GM19035 (cell line): ENCODE data around the gene RPS6KL1.
"Not testable (repeated sequence)": the region's sequence is repeated elsewhere in the genome, so short reads cannot be mapped to it uniquely, and the experiment has no call there.

ENCODE experiments used
- ATAC-seq: cut with Tn5 transposase; IDR thresholded peaks from one replicate; pipeline ENCODE4 v1.9.1; 2021; ENCODE audit not compliant: unreplicated experiment

The RPS6KL1 gene

DNA sequence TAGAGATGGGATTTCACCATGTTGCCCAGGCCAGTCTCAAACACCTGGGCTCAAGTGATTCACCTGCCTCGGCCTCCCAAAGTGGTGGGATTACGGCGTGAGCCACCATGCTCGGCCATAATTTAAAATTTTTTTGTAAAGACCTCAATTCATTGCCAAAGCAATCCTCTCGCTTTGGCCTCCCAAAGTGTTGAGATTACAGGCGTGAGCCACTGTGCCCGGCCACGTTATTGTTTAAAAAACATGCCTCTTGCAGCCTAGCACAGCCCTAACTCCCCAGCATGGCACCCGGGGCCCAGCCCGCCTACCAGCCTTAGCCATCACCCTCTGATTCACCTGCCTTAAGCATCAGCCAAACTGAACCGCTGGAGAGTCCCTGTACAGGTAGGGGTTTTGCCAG lies 13.1 kb upstream of the RPS6KL1 start:
- ATAC-seq: no peak

DNA sequence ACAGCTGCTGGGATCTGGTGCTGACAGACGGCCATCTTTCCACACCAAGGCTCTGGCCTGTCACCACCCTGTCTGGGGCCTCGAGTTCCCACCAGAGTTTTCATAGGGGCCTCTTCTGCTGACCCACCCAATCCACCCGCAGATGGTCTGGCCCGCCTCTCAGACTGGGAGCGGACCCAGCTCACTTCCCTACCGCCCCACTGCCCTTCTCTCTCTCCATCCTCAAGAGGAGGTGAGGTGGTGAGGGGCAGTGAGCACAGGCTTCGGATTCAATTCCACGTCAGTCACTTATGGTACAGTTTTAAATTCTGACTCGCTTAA lies 12.3 kb upstream of the RPS6KL1 start:
- no peak for ATAC-seq

DNA sequence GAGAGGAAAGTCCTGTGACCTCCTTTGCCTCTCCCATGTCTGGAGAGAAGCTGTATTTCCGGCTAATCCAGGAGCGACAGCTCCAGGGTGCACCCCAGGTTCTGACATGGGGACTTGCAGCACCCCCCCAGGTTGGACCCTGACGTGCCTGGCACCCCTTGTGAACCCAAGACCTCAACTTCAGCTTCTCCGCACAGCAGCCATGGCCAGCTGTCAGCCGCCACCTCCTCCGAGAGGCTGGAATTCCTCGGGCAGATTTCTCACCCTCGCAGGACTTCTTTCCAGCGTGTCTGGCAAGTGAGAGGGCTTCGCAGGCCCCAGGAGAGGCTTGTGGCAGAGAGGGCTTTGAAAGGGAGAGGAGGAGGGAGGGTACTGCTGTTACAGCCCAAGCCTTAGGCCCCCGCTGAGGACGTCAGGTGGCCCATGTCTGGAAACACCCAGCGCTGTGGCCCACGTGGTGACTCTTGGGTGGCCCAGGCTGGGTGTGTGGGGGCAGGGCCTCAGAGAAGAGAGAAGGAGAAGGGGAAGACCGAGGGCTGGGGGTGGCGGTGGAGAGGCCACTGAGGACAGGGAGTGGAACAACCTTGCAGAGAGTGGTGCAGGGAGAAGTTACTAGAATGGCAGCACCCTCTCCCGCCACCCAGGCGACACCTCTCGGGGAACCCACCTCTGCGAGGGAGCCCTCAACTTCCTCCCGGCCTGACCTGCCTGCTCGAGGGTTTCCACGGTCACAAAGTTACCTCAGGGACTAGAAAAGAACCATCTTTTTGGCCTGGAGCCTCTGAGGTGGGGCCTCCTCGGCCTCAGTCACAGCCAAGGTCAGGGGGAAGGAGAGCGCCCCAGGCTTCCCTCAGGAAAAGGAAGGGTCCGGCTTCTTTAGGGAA lies 11.7 kb upstream of the RPS6KL1 start:
- no peak for ATAC-seq

DNA sequence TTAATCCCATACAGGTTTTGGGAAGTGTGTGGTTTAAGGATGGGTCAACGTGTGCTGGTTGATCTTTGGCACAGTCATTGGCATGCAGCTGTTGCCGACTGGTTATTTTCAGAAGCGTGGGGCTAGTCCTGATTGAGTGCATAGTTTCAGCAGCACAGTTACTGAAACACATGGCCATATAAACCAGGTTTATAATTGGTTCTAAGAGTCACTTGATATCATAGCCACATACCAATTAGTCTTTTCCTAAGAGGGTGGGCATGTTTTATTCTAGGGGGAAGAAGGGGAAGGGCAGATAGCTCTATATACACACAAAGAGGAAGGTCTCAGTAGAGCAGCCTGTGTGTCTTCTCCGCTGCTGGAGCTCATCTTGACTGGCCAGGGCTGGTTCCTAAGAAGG lies 11.0 kb upstream of the RPS6KL1 start:
- no peak for ATAC-seq

DNA sequence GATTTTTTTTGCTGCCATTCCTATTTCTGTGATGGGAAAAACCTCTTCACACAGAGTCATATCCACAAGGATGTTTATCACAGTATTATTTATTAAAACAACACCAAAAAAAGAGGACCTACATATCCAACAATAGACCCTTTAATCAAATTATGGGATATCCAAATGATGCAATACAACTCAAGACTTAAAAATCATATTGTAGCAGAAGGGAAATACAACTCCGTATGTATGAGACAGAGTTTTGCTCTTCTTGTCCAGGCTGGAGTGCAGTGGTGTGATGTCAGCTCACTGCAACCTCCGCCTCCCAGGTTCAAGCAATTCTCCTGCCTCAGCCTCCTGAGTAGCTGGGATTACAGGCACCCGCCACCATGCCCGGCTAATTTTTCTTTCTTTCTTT lies 9.9 kb upstream of the RPS6KL1 start:
- ATAC-seq: not testable (repeated sequence)

DNA sequence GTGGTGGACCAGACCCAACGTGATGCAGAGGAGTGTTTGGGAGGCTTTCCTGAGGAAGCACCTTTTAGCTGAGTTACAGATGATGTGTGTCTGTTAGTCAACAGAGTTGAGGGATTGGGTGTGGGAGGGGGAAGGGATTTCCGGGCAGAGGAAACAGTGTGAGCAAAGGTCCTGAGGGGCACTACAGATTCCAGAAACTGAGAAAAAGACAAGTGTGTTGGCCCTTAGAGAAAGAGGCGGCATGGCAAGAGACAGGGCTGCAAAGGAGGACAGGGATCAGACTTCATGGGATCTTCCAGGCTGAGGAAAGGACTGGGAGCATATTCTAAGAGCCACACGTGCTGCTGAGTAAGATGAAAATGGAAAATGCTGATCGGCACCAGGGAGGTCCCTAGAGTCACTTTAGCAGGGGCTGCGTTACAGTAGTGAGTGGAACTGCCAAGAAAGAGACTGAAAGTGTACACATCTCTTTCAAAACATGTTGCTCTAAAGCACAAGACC lies 9.4 kb upstream of the RPS6KL1 start:
- ATAC-seq: no peak

DNA sequence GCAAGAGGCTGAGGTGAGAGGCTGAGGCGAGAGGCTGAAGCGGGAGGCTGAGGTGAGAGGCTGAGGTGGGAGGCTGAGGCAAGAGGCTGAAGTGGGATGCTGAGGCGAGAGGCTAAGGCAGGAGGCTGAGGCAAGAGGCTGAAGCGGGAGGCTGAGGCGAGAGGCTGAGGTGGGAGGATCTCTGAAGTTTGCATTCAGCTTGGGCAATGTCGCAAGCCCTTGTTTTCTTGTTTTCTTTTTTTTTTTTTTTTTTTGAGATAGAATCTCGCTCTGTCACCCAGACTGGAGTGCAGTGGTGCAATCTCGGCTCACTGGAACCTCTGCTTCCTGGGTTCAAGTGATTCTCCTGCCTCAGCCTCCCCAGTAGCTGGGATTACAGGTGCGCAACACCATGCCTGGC lies 8.7 kb upstream of the RPS6KL1 start:
- not testable (repeated sequence) for ATAC-seq

DNA sequence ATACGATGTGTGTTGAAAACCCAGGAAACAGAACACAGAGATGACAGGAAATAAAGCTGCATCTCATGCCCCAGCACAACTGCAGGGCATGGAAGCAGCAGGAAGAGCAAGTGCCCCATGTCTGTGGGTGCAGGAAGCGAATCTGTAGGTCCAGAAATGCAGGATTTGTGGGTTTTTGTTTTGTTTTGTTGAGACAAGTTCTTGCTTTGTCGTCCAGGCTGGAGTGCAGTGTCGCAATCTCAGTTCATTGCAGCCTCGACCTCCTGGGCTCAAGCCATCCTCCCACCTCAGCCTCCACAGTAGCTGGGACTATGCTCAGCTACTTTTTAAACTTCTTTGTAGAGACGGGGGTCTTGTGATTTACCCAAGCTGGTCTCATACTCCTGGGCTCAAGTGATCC lies 6.2 kb upstream of the RPS6KL1 start:
- ATAC-seq: no peak

DNA sequence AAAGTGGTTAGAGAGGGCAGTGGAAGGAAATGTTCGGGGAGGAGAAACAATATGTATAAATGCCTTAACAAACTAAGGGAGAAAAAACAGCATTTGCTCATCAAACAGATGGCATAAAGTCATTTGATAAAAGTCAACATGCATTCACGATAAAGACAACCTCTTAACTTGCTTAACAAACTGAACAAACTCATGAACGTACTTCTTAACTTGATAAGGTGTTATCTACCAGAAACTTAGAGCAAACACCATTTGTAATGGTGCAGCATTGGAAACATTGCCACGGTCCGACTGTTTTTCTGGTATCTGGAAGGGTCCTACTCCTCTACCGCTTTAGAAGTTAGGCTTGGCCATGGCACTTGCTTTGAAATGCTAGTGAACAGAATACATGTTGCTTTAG lies 4.2 kb upstream of the RPS6KL1 start:
- ATAC-seq: no peak

DNA sequence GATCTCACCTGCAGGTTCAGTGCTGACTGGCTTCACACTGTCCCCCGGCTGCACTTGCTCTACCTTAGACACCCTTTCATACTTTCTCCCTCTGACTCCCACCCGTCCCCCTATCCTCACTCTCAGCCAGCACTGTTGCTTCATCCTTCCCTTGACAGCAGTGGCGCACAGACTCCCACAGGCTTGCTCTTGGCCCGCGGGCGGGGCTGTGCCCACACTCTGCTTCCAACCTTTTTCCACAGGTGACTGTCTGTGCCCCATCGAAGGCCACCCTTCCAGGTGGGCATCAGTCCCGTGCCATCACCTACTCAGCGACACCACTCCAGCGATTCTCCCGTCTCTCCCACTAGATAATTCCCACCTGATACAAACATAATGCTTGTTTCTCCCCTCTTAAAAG lies 1.0 kb upstream of the RPS6KL1 start:
- no peak for ATAC-seq

DNA sequence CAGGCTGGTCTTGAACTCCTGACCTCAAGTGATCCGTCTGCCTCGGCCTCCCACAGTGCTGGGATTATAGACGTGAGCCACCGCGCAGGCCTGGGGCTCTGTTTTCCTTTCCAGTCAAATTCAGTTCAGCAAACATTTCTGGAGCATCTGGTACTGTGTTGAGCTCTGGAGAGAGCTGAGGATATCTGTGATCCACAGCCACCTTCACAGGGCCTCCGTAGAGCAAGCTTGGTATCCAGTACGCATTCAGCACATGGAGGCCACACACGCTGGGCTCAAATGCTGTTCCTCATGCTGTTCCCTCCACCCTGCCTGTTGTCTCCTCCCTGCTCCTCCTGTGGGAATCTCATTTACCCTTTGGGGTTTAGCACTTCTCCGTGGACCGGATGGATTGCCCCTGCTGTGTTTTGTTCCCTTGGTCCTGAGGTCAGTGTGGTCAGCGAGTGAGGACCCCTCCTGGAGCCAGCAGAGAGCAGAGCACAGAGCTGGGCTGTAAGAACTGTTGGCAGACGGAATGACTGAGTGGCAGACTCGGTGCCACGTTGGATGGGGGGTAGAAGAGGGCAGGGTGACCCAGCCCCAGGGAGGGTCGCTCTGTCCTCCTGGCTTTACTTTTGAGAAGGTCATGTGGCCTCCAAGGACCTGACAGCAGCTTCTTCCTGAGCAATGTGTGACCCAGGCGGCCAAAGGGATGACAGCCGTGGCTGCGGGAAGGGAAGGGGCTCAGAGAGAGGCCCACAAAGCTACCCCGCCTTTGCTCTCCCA lies 891 bp downstream of the RPS6KL1 start:
- no peak for ATAC-seq

DNA sequence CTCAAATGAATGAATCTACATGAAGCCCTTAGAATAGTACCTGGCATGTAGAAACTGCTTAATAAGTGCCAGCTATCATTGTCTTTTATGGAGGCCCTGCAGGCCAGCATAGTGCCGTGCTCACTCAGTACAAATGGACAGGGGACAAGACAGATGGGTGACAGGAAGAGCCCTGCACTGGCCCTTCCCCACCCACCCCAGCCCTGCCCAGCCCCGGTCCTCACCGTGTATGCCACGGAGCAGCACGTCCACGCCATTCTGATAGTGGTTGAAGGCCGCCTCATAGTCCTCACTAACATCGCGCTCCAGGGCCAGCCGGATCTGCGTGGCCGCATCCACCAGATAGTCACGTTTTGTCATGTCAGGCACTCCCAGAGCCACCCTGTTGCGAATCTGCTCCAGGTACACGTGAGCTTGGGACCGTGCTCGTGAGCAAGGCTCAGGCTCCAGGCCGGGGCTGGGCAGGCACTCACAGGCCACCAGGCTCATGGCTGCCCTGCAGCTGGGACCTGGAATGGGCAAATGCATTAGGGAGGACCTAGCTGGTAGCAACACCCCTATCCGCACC lies 1.9 kb downstream of the RPS6KL1 start:
- ATAC-seq: no peak

DNA sequence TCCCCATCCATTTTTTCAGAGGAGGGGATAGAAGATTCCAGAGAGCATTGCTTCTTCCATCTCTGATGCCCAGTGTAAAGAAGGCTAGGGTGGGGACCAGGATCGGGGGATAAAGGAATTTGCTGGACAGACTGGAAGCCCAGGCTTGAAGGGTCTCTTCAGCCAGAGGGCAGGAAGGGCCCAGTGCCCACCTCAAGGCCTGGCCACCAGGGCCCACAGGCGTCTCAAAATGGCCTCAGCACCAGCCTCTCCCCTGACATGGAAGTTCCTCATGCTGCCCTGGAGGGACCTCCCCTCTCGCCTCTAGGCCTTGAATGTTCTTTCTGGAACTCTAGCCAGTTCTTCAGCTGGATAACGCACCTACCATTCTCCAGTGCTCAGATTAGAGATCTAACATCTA lies 2.8 kb downstream of the RPS6KL1 start:
- ATAC-seq: no peak

DNA sequence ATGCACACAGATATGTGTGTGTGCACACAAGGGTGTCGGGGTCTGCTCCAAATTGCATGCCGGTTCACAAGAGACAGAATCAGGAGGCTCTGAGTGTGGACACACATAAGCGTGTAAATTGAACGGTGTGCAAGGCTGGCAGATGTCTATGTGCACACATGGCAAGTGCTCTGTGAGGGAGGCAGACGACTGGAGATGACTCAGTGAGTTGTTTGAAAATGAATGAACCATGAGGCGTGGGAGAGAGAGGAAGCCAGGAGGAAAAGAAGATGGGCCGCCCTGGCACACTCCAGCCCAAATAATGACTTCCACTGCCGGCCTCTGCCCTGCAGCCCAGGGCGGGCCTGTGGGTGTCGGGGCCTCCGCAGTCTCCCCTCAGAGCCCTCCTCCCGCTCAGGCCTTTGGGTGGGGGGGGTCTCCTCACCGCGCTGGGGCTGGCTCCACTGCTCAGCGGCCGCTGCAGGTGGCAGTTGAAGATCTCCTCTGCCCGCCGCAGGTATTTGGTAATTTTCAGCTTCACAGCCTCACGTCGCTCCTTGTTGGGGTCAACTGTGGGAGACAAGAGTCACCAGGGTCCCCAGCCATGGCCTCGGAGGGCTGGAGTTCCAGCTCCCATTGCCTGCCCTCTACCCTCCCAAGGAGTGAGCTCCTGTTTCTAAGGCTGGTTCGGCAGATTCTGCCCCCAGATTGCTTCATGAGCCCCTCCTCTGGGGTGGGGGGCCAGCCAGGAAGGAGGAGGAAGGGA lies 3.5 kb downstream of the RPS6KL1 start:
- no peak for ATAC-seq

DNA sequence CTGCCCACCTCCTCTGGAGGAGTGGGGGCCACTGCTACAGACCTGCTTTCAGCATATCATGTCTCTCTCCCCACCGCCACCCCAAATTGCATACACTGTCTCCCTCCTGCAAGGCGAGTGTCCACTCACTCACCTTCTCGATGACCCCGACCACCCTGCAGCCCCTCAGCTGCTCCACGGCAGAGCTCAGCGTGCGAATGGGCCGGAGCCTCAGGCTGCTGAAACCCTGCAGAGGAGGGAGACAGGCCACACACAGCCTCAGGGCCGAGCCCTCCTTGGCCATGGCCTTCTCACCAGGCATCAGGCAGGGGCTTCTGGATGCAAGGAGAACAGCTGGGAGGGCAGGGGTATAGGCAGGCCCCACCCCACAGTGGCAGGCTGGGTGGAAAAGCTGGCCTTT lies 4.7 kb downstream of the RPS6KL1 start:
- ATAC-seq: no peak

DNA sequence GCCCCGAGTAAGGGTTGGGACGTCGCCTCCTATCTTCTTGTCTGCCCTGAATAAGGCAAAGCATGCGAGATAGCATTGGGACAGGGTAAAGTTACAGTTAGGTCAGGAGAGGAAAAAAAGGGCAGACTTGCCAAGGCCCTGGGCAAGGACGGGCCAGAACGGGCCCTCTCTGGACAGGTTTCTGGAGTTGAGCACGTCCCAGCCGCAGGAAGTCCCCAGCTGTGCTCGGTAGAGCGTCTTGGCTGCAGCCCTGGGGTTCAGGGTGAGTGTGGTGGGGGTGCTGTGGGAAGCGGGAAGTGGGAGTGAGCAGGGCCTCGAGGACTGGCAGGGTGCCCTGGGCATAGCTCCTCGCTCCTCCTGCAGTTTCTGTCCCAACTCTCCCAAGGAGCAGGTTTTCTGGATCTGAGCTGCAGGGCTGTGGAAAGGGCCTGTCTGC lies 5.4 kb downstream of the RPS6KL1 start:
- no peak for ATAC-seq

DNA sequence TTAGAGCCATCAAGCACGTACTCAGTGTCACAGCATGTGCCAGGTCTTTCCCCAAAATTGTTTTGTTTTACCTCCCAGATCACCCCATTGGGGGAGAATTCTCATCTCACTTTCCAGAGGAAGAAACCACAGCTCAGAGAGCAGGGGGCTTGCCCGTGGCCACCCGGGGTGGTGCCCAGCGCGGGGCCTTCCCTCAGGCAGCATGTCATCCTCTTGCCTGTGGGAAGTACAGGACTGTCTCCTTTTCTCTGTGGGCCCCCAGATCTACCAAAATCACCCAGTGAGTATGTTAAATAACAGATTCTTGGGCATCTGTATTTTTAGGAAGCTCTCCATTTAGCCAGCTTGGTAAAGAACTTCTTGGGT lies 5.9 kb downstream of the RPS6KL1 start:
- ATAC-seq: no peak

DNA sequence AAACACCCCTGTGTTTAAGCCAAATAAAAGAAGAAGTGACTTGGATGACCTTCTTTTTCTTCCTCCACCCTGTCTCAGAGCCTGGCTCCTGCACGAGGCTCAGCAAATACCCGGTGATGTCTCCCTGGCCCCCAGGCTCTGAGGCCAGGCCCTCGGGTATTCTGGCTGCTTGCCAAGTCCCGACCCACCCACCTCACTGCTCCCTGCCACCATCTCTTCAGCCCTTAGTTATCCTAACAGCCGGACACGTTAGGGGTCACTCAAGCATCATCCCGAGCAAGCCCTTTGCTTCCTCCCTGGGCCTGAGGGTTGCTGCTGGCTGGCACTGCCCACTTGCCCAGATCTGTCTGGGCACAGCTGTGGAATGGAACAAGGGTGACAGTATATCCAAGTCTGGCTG lies 7.2 kb downstream of the RPS6KL1 start:
- ATAC-seq: no peak

DNA sequence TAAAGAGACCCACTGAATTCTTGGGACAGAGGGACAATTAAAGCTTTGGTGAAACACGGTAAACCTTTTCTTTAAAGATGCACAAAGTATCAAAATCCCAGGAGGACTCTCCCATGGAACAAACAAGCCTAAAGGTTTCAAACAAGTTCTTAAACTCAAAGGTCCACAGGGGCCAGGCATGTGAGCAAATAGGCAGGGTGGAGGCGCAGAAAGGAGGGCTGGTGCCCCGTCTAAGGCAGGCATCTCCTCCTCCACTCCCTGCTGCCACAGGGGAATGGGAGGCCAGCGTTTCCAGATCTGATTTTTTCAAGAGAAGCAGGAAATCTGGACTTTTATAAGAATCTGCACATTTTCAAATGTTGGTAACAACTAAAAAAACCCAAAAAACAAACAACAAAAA lies 7.6 kb downstream of the RPS6KL1 start:
- ATAC-seq: no peak

DNA sequence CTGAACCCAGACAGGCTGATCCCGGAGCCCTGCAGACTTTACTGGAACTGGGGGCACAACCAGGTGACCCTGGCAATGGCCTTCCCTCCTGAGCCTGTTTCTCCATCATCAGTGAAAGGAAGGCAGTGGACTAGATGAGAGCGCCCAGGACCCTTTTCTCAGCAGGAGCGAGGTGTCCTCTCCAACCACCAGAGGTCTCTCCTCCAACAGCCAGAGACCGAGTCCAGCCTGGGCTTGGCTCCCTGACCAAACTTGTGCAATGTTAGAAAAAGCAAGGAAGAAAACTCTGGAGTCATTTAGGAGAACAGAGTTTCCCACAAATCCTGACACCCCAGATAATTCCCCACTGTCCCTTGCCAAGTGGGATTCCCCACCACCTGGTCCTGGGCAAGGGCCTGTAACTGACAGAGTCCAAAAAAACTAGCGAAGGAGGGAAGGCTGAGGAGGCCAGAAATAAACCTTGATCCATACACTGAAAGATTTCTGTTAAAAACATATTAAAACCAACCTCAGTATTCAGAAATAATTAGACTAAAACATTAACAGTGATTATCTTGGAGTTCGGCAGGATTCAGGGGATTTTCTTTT lies 9.0 kb downstream of the RPS6KL1 start:
- no peak for ATAC-seq

DNA sequence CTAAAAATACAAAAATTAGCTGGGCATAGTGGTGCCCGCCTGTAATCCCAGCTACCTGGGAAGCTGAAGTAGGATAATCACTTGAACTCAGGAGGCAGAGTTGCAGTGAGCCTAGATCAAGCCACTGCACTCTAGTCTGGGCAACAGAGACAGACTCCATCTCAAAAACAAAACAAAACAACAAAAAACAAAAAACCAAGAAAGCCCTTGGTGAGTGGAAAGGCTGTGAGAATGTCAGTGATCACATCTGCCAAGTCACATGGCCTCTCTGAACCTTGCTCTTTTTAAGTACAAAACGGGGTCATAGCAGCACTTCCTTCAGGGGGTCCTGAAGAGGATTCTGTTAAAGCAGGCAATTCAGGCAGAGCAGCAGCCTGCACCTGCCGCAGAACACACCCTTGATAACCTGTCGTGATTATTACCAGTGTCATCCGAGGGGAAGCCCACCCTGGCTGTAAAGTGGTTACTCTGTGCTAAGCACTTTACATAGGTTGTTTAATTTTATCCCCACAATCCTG lies 9.6 kb downstream of the RPS6KL1 start:
- ATAC-seq: no peak
